GM19238 (cell line): ENCODE measurements around the gene IGSF9.

Source experiments
- DNase-seq: peaks from one replicate; pipeline ENCODE4 v3.0.0; 2011; ENCODE audit warnings: low spot score; ENCODE audit not compliant: insufficient read length

IGSF9 gene

GRCh38 chr1:159945483-159946241 is at the start of gene IGSF9:
TSS of gene IGSF9 (minus strand) at chr1:159945613. CDS start at chr1:159943454, 2,159 bp downstream.
- DNase-seq = no peak

- no peak for DNase-seq
Observed at GRCh38 chr1:159994896-159995295, 49.5 kb upstream of the IGSF9 start.

GRCh38 chr1:159993911-159994310 is 48.5 kb upstream of the IGSF9 start:
- no peak for DNase-seq

- DNase-seq = no peak
Observed at GRCh38 chr1:159992161-159992560, 46.7 kb upstream of the IGSF9 start.

- DNase-seq = no peak
Observed at GRCh38 chr1:159991513-159991912, 46.1 kb upstream of the IGSF9 start.

GRCh38 chr1:159990005-159990404 is 44.6 kb upstream of the IGSF9 start:
- DNase-seq = no peak

GRCh38 chr1:159989581-159989980 is 44.2 kb upstream of the IGSF9 start:
- no peak for DNase-seq

- DNase-seq = no peak
Observed at GRCh38 chr1:159988006-159988405, 42.6 kb upstream of the IGSF9 start.

- DNase-seq = no peak
Observed at GRCh38 chr1:159987186-159987585, 41.8 kb upstream of the IGSF9 start.

GRCh38 chr1:159986531-159986930 is 41.1 kb upstream of the IGSF9 start:
- DNase-seq = no peak

GRCh38 chr1:159986093-159986492 is 40.7 kb upstream of the IGSF9 start:
- DNase-seq = no peak

- no peak for DNase-seq
Observed at GRCh38 chr1:159985473-159985872, 40.1 kb upstream of the IGSF9 start.

GRCh38 chr1:159983681-159984080 is 38.3 kb upstream of the IGSF9 start:
- no peak for DNase-seq

- DNase-seq = no peak
Observed at GRCh38 chr1:159982280-159982679, 36.9 kb upstream of the IGSF9 start.

- DNase-seq = no peak
Observed at GRCh38 chr1:159981351-159982055, 36.1 kb upstream of the IGSF9 start.

- no peak for DNase-seq
Observed at GRCh38 chr1:159980786-159981185, 35.4 kb upstream of the IGSF9 start.

- no peak for DNase-seq
Observed at GRCh38 chr1:159980076-159980475, 34.7 kb upstream of the IGSF9 start.

- no peak for DNase-seq
Observed at GRCh38 chr1:159979257-159979656, 33.8 kb upstream of the IGSF9 start.

- DNase-seq = no peak
Observed at GRCh38 chr1:159978107-159978398, 32.6 kb upstream of the IGSF9 start.

GRCh38 chr1:159977364-159978106 is 32.1 kb upstream of the IGSF9 start:
- DNase-seq = no peak

GRCh38 chr1:159974350-159974965 is 29.0 kb upstream of the IGSF9 start:
- no peak for DNase-seq

GRCh38 chr1:159973350-159973940 is 28.0 kb upstream of the IGSF9 start:
- DNase-seq = no peak
